Skeletal muscle tissue (tissue), 4 donors: ENCODE results near the gene CCR2. TPM values are rescaled to one million over a fixed set of nuclear protein-coding genes. Genes with fewer than 3 reads are reported as not detected.

Source experiments
- H3K27ac ChIP-seq: one replicate; pipeline ENCODE4 v1.7.0; 2013; ENCODE audit warnings: mild to moderate bottlenecking, low read depth, low read length, inconsistent platforms
- H3K27me3 ChIP-seq, 3 donors: one replicate each; pipeline ENCODE4 v1.7.0; 2013; ENCODE audit warnings: low read length in 3 of 3; ENCODE audit not compliant: control insufficient read depth in 3 of 3, insufficient read depth in 3 of 3
- H3K36me3 ChIP-seq, 3 donors: one replicate each; pipeline ENCODE4 v1.7.0; 2013; ENCODE audit warnings: low read length in 3 of 3; ENCODE audit not compliant: control insufficient read depth in 3 of 3, insufficient read depth in 3 of 3
- H3K4me1 ChIP-seq, 3 donors: one replicate each; pipeline ENCODE4 v1.7.0; 2013; ENCODE audit warnings: low read length in 3 of 3, mild to moderate bottlenecking in 3 of 3; ENCODE audit not compliant: control insufficient read depth in 3 of 3, insufficient read depth in 3 of 3
- H3K4me3 ChIP-seq, 3 donors: one replicate each; pipeline ENCODE4 v1.7.0; 2013; ENCODE audit warnings: low read length in 3 of 3
- H3K9ac ChIP-seq, 3 donors: one replicate each; pipeline ENCODE4 v1.7.0; 2013; ENCODE audit warnings: low read length in 3 of 3, mild to moderate bottlenecking in 3 of 3, moderate library complexity in 2 of 3, low read depth in 1 of 3
- H3K9me3 ChIP-seq, 3 donors: one replicate each; pipeline ENCODE4 v1.7.0; 2013; ENCODE audit warnings: low read length in 3 of 3; ENCODE audit not compliant: control insufficient read depth in 3 of 3
- total RNA-seq: library from RNA; depleted of rRNA; stranded (reverse); fragments of >200 nt; gene quantifications from one replicate; pipeline ENCODE4 v1.2.3, GENCODE V29; 2014
- donor health status: Osteomylitis.

CCR2 gene
- total RNA-seq = 3.7 TPM

DNA sequence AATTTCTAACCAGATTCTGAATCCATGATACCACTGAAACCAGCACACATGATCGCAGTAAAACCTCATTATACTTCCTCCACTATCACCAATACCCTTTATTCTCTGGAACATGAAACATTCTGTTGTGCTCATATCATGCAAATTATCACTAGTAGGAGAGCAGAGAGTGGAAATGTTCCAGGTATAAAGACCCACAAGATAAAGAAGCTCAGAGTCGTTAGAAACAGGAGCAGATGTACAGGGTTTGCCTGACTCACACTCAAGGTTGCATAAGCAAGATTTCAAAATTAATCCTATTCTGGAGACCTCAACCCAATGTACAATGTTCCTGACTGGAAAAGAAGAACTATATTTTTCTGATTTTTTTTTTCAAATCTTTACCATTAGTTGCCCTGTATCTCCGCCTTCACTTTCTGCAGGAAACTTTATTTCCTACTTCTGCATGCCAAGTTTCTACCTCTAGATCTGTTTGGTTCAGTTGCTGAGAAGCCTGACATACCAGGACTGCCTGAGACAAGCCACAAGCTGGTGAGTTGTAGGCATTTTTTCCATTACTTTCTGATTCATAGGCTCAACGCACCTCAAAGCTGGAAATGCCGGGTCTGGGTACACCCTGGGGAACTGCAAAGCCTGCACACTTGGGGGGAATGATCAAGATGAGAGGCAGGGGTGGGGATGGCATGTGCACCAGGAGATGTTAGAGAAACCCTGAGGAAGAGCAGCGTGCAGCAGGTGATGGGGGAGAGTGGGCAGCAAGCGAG lies at the start of gene CCR2:
CCR2 (plus strand) TSS at position 465 of the 764 bp plus-strand sequence. CDS start 3,417 bp downstream, outside the sequence.
- H3K4me1 ChIP-seq = no peaks in the 10 kb centered on the region

DNA sequence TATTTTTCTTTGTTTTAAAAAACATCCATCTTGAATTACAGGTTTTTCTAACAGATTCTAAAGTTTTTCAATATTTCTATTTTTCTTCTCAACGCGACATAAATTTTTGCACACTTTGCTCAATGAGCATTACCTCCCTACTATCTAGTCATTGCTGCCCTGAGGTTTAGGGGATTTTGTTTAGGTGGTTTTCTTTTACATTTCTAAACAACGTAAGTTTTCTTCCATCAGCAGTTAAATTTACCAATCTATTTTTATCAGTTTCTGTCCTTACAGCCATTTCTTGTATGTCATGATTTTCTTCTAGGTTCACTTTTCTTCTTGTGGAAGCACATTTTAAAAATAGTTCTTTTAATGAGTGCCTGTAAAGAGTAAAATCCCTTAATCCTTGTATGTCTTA lies 49.2 kb upstream of the CCR2 start:
- Histone ChIP-seq H3K36me3 (no peaks in the 10 kb centered on the region), H3K27me3 (no peaks in the 10 kb centered on the region), H3K9ac (no peak overlapping the region), H3K4me1 (no peaks in the 10 kb centered on the region), H3K4me3 (no peak overlapping the region), H3K27ac (no peak overlapping the region), H3K9me3 (no peaks in the 10 kb centered on the region)

More for the DNA sequence above, at the start of gene CCR2:
- H3K36me3 ChIP-seq = no peaks in the 10 kb centered on the region
- no peak within 1 kb of the TSS for H3K27ac ChIP-seq
- H3K9me3 ChIP-seq = no peaks in the 10 kb centered on the region
- H3K9ac ChIP-seq = no peak within 1 kb of the TSS
- H3K4me3 ChIP-seq = no peak within 1 kb of the TSS
- H3K27me3 ChIP-seq = peaks cover 0 to 5% (median 3%) of the 10 kb centered on the region in 3 donors

DNA sequence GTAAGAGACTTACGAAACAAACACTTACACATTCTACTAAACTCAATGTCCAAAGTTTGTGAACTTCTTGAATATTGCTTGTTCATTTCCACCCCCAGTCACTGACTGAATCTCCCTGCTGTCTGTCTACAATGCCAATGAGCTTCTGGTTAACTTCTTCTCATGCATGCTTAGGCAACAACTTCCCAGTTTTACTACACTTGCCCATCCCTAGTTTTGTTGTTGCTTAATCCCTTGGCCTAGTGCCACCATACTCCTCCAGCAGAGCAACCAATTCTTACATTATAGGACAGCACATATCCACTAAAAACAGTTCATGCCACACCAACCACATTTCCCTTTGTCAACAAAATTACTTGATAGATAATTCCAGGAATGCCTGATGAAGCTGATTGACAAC lies 40.9 kb upstream of the CCR2 start:
- no peaks in the 10 kb centered on the region for H3K27me3 ChIP-seq
- no peak overlapping the region for H3K9ac ChIP-seq
- H3K4me1 ChIP-seq = no peaks in the 10 kb centered on the region
- no peak overlapping the region for H3K27ac ChIP-seq
- H3K9me3 ChIP-seq = no peaks in the 10 kb centered on the region
- no peak overlapping the region for H3K4me3 ChIP-seq
- H3K36me3 ChIP-seq = no peaks in the 10 kb centered on the region

- H3K27ac ChIP-seq = no peak overlapping the region
- no peak overlapping the region for H3K9ac ChIP-seq
- no peaks in the 10 kb centered on the region for H3K9me3 ChIP-seq
- no peaks in the 10 kb centered on the region for H3K36me3 ChIP-seq
- H3K27me3 ChIP-seq = no peaks in the 10 kb centered on the region
- no peaks in the 10 kb centered on the region for H3K4me1 ChIP-seq
- no peak overlapping the region for H3K4me3 ChIP-seq
Measured at GRCh38 chr3:46314517-46314916, 39.4 kb upstream of the CCR2 start.

GRCh38 chr3:46316206-46316605 lies 37.7 kb upstream of the CCR2 start:
- Histone ChIP-seq H3K27ac (no peak overlapping the region), H3K9ac (no peak overlapping the region), H3K4me3 (no peak overlapping the region), H3K36me3 (no peaks in the 10 kb centered on the region), H3K4me1 (no peaks in the 10 kb centered on the region), H3K9me3 (no peaks in the 10 kb centered on the region), H3K27me3 (no peaks in the 10 kb centered on the region)

- Histone ChIP-seq H3K4me1 (no peaks in the 10 kb centered on the region), H3K36me3 (no peaks in the 10 kb centered on the region), H3K27me3 (no peaks in the 10 kb centered on the region), H3K9me3 (no peaks in the 10 kb centered on the region), H3K4me3 (no peak overlapping the region), H3K27ac (no peak overlapping the region), H3K9ac (no peak overlapping the region)
Measured at GRCh38 chr3:46318207-46318927, 35.5 kb upstream of the CCR2 start.

GRCh38 chr3:46321461-46322104 lies 32.3 kb upstream of the CCR2 start:
- Histone ChIP-seq H3K4me3 (no peak overlapping the region), H3K9ac (no peak overlapping the region), H3K9me3 (no peaks in the 10 kb centered on the region), H3K36me3 (no peaks in the 10 kb centered on the region), H3K27ac (no peak overlapping the region), H3K27me3 (no peaks in the 10 kb centered on the region), H3K4me1 (no peaks in the 10 kb centered on the region)

GRCh38 chr3:46324036-46324435 lies 29.9 kb upstream of the CCR2 start:
- no peaks in the 10 kb centered on the region for H3K27me3 ChIP-seq
- H3K4me3 ChIP-seq = no peak overlapping the region
- no peak overlapping the region for H3K27ac ChIP-seq

GRCh38 chr3:46325645-46326300 lies 28.1 kb upstream of the CCR2 start:
- Histone ChIP-seq H3K4me1 (no peaks in the 10 kb centered on the region), H3K27me3 (no peaks in the 10 kb centered on the region), H3K27ac (no peak overlapping the region), H3K4me3 (no peak overlapping the region), H3K36me3 (no peaks in the 10 kb centered on the region), H3K9me3 (no peaks in the 10 kb centered on the region), H3K9ac (no peak overlapping the region)

More at GRCh38 chr3:46324036-46324435, 29.9 kb upstream of the CCR2 start:
- H3K9ac ChIP-seq = no peak overlapping the region
- H3K9me3 ChIP-seq = no peaks in the 10 kb centered on the region
- no peaks in the 10 kb centered on the region for H3K4me1 ChIP-seq
- no peaks in the 10 kb centered on the region for H3K36me3 ChIP-seq
